HEK293 (cell line): ENCODE measurements around the gene EIF1.

Experiments used
- CTCF ChIA-PET: fragments of 350-600 bp; formaldehyde crosslinking; extraction: SDS; loops from one replicate; lab custom pipeline; 2021; ENCODE audit warnings: antibody characterized with exemption; lab: Yijun Ruan, JAX
- POLR2A ChIA-PET: fragments of 300-600 bp; formaldehyde crosslinking; extraction: SDS; loops from one replicate; lab custom pipeline; 2020; ENCODE audit warnings: antibody characterized with exemption, inconsistent platforms; lab: Yijun Ruan, JAX
- H3K27ac ChIP-seq: fragments of 200-500 bp; sonication (Bioruptor generic); 2 replicates; pipeline ENCODE4 v1.5.1; 2014; ENCODE audit warnings: low read depth, low read length, control low read depth, inconsistent platforms; ENCODE audit errors: extremely low read depth
- H3K36me3 ChIP-seq, 2 experiments: fragments of 200-500 bp in 1 of 2; sonication (Bioruptor generic) in 1 of 2; 1 replicate in 1 of 2; 2 replicates in 1 of 2; pipeline ENCODE4 v1.5.1; 2014 to 2017; ENCODE audit warnings: inconsistent platforms in 2 of 2, low read length in 2 of 2; ENCODE audit not compliant: control insufficient read depth in 2 of 2, insufficient read depth in 1 of 2
- H3K4me1 ChIP-seq: fragments of 200-500 bp; sonication (Bioruptor generic); 2 replicates; pipeline ENCODE4 v1.5.1; 2014; ENCODE audit warnings: mild to moderate bottlenecking, low read length, inconsistent platforms; ENCODE audit not compliant: control insufficient read depth, insufficient read depth
- H3K4me3 ChIP-seq: 2 replicates; pipeline ENCODE4 v1.5.1; 2011; ENCODE audit warnings: low read depth, mild to moderate bottlenecking, control low read depth, low read length, moderate library complexity
- H3K9me3 ChIP-seq: fragments of 200-500 bp; sonication (Bioruptor generic); 2 replicates; pipeline ENCODE4 v1.5.1; 2014; ENCODE audit warnings: low read depth, low read length, inconsistent platforms; ENCODE audit not compliant: control insufficient read depth, insufficient read depth
- GLIS1 ChIP-seq: fragments of 450-650 bp; formaldehyde crosslinking; IDR thresholded peaks from 2 replicates; pipeline ENCODE4 v1.5.1; 2016; ENCODE audit warnings: missing biosample characterization, missing genetic modification characterization
- HOXA7 ChIP-seq: sonication (generic); formaldehyde crosslinking; IDR thresholded peaks from 2 replicates; pipeline ENCODE4 v1.8.1; 2022; ENCODE audit warnings: missing genetic modification reagents, borderline replicate concordance
- IKZF3 ChIP-seq: fragments of 450-650 bp; IDR thresholded peaks from 2 replicates; pipeline ENCODE4 v1.5.0; 2018; ENCODE audit warnings: missing biosample characterization, mild to moderate bottlenecking, missing genetic modification characterization, moderate library complexity
- KLF7 ChIP-seq: fragments of 450-650 bp; formaldehyde crosslinking; IDR thresholded peaks from 2 replicates; pipeline ENCODE4 v1.5.1; 2016; ENCODE audit warnings: missing biosample characterization, missing genetic modification characterization, borderline replicate concordance
- MYNN ChIP-seq: fragments of 450-650 bp; formaldehyde crosslinking; IDR thresholded peaks from 2 replicates; pipeline ENCODE4 v1.5.1; 2016; ENCODE audit warnings: missing biosample characterization, missing genetic modification characterization, borderline replicate concordance
- RBAK ChIP-seq: fragments of 450-650 bp; formaldehyde crosslinking; IDR thresholded peaks from 2 replicates; pipeline ENCODE4 v1.5.1; 2016; ENCODE audit warnings: missing biosample characterization, missing genetic modification characterization
- TCF7L2 ChIP-seq: IDR thresholded peaks from 2 replicates; pipeline ENCODE4 v1.6.1; 2011; ENCODE audit warnings: low read depth, mild to moderate bottlenecking, inconsistent platforms, low read length, moderate library complexity, borderline replicate concordance
- TRIM28 ChIP-seq: IDR thresholded peaks from 2 replicates; pipeline ENCODE4 v1.6.1; 2011; ENCODE audit warnings: low read length, control low read depth, borderline replicate concordance
- ZFHX2 ChIP-seq: fragments of 450-650 bp; formaldehyde crosslinking; conservative IDR thresholded peaks from 2 replicates; pipeline ENCODE4 v1.5.1; 2016; ENCODE audit warnings: missing biosample characterization, missing genetic modification characterization
- ZFP41 ChIP-seq: fragments of 450-650 bp; formaldehyde crosslinking; IDR thresholded peaks from 2 replicates; pipeline ENCODE4 v1.5.1; 2016; ENCODE audit warnings: missing biosample characterization, missing genetic modification characterization, borderline replicate concordance
- ZNF121 ChIP-seq: fragments of 450-650 bp; formaldehyde crosslinking; IDR thresholded peaks from 2 replicates; pipeline ENCODE4 v1.5.1; 2016; ENCODE audit warnings: missing biosample characterization, missing genetic modification characterization
- ZNF132 ChIP-seq: fragments of 450-650 bp; formaldehyde crosslinking; IDR thresholded peaks from 2 replicates; pipeline ENCODE4 v1.5.1; 2017; ENCODE audit warnings: missing biosample characterization, missing genetic modification characterization, borderline replicate concordance
- ZNF211 ChIP-seq: fragments of 450-650 bp; formaldehyde crosslinking; IDR thresholded peaks from 2 replicates; pipeline ENCODE4 v1.5.1; 2016; ENCODE audit warnings: low read depth, missing biosample characterization, missing genetic modification characterization
- ZNF24 ChIP-seq: fragments of 450-650 bp; formaldehyde crosslinking; IDR thresholded peaks from 2 replicates; pipeline ENCODE4 v1.5.1; 2016; ENCODE audit warnings: missing biosample characterization, missing genetic modification characterization
- ZNF292 ChIP-seq: fragments of 450-650 bp; formaldehyde crosslinking; IDR thresholded peaks from 2 replicates; pipeline ENCODE4 v1.5.1; 2016; ENCODE audit warnings: low read depth, missing biosample characterization, missing genetic modification characterization, borderline replicate concordance
- ZNF341 ChIP-seq: fragments of 450-650 bp; formaldehyde crosslinking; IDR thresholded peaks from 2 replicates; pipeline ENCODE4; 2016; ENCODE audit warnings: low read depth, missing biosample characterization, missing genetic modification characterization
- ZNF433 ChIP-seq: fragments of 450-650 bp; formaldehyde crosslinking; IDR thresholded peaks from 2 replicates; pipeline ENCODE4 v1.5.1; 2016; ENCODE audit warnings: missing biosample characterization, missing genetic modification characterization, low read depth
- ZNF529 ChIP-seq: fragments of 450-650 bp; formaldehyde crosslinking; IDR thresholded peaks from 2 replicates; pipeline ENCODE4 v1.5.1; 2017; ENCODE audit warnings: missing genetic modification characterization, missing biosample characterization; ENCODE audit not compliant: insufficient replicate concordance
- ZNF610 ChIP-seq: fragments of 450-650 bp; formaldehyde crosslinking; IDR thresholded peaks from 2 replicates; pipeline ENCODE4 v1.5.1; 2016; ENCODE audit warnings: missing biosample characterization, missing genetic modification characterization, borderline replicate concordance
- ZNF654 ChIP-seq: fragments of 450-650 bp; formaldehyde crosslinking; IDR thresholded peaks from 2 replicates; pipeline ENCODE4 v1.5.1; 2016; ENCODE audit warnings: low read depth, missing biosample characterization, missing genetic modification characterization
- ZNF707 ChIP-seq: fragments of 450-650 bp; formaldehyde crosslinking; IDR thresholded peaks from 2 replicates; pipeline ENCODE4 v1.5.1; 2016; ENCODE audit warnings: missing biosample characterization, missing genetic modification characterization
- ZNF76 ChIP-seq: fragments of 450-650 bp; formaldehyde crosslinking; IDR thresholded peaks from 2 replicates; pipeline ENCODE4; 2016; ENCODE audit warnings: low read depth, missing biosample characterization, missing genetic modification characterization, borderline replicate concordance
- ZNF792 ChIP-seq: fragments of 450-650 bp; formaldehyde crosslinking; IDR thresholded peaks from 2 replicates; pipeline ENCODE4 v1.5.1; 2016; ENCODE audit warnings: missing biosample characterization, missing genetic modification characterization
- TF ChIP-seq, protein P1 (sequence below): fragments of 450-650 bp; formaldehyde crosslinking; IDR thresholded peaks from 2 replicates; pipeline ENCODE4 v1.5.1; 2016; ENCODE audit warnings: missing biosample characterization, missing genetic modification characterization
- TF ChIP-seq, protein P2 (sequence below): fragments of 450-650 bp; formaldehyde crosslinking; IDR thresholded peaks from 2 replicates; pipeline ENCODE4 v1.5.1; 2016; ENCODE audit warnings: missing biosample characterization, missing genetic modification characterization
- TF ChIP-seq, protein P3 (sequence below): fragments of 450-650 bp; IDR thresholded peaks from 2 replicates; pipeline ENCODE4 v1.5.1; 2018; ENCODE audit warnings: missing biosample characterization, missing genetic modification characterization

The EIF1 gene

DNA sequence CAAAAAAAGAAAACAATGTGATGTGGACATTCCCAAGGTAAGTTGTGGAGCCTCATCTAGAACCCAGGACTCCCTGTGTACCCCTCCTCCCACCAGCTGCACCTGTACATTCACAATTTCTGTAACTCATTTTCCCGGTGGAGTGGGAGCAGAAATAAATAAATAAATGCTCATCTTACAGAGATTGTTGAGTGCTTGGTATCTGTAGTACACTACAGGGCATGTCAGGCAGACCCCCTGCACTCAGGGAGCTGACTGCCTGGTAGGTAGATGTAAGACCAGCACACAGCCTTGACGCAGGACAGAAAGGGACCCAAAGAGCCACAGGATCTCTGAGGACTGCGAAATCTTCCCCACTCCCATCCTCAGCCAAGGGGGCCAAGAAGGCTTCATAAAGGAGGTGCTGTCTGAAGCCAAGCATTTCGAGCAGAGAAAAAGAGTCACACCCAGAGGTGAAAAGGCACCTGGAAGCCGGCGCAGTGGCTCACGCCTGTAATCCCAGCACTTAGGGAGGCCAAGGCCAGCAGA lies 6.5 kb downstream of the EIF1 start:
- TF ChIP-seq ZNF707 (tag by site-specific recombination), result no peak
- TF ChIP-seq KLF7 (tag by site-specific recombination), result no peak
- no peak for TF ChIP-seq ZNF610
- TF ChIP-seq TCF7L2, result no peak
- TF ChIP-seq ZNF132 (tag by site-specific recombination), result no peak
- TF ChIP-seq ZNF76, result no peak
- TF ChIP-seq, protein P1, sequence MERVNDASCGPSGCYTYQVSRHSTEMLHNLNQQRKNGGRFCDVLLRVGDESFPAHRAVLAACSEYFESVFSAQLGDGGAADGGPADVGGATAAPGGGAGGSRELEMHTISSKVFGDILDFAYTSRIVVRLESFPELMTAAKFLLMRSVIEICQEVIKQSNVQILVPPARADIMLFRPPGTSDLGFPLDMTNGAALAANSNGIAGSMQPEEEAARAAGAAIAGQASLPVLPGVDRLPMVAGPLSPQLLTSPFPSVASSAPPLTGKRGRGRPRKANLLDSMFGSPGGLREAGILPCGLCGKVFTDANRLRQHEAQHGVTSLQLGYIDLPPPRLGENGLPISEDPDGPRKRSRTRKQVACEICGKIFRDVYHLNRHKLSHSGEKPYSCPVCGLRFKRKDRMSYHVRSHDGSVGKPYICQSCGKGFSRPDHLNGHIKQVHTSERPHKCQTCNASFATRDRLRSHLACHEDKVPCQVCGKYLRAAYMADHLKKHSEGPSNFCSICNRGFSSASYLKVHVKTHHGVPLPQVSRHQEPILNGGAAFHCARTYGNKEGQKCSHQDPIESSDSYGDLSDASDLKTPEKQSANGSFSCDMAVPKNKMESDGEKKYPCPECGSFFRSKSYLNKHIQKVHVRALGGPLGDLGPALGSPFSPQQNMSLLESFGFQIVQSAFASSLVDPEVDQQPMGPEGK, result peak; percentile 10; the same call in 1 of the 2 replicates
- peak; percentile 72 for TF ChIP-seq GLIS1
- no peak for TF ChIP-seq RBAK
- TF ChIP-seq, protein P2, sequence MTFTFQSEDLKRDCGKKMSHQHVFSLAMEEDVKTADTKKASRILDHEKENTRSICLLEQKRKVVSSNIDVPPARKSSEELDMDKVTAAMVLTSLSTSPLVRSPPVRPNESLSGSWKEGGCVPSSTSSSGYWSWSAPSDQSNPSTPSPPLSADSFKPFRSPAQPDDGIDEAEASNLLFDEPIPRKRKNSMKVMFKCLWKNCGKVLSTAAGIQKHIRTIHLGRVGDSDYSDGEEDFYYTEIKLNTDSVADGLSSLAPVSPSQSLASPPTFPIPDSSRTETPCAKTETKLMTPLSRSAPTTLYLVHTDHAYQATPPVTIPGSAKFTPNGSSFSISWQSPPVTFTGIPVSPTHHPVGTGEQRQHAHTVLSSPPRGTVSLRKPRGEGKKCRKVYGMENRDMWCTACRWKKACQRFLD (tag by site-specific recombination), result no peak
- TF ChIP-seq HOXA7 (CRISPR knock-in tag), result no peak
- TF ChIP-seq ZNF341 (tag by site-specific recombination), result no peak
- TF ChIP-seq ZNF292 (tag by site-specific recombination), result no peak
- peak; percentile 54 for TF ChIP-seq ZFHX2 (tag by site-specific recombination)
- TF ChIP-seq IKZF3, result peak; percentile 74; the same call in 1 of the 2 replicates
- TF ChIP-seq ZNF121, result peak; percentile 92
- TF ChIP-seq, all 188 proteins: peak for 5
- ChIA-PET POLR2A (interaction anchor here (0.8 to 2.6 kb wide), 4 partner anchors 12 to 91 kb away, joined by 3 to 9 read pairs (median 7); partner anchors contain the start of gene JUP), CTCF (interaction anchor here (0.6 to 4.5 kb wide), 26 partner anchors 10 to 1075 kb away, joined by 3 to 103 read pairs (median 4); partner anchors contain the start of genes GAST and JUP)
- Histone ChIP-seq H3K9me3 (no peaks in the 10 kb centered on the region), H3K36me3 (peaks cover 22 to 50% of the 10 kb centered on the region in 2 experiments), H3K4me1 (peaks cover 3% of the 10 kb centered on the region; the same call in 1 of the 2 replicates), H3K27ac (no peak overlapping the region), H3K4me3 (no peak overlapping the region)

DNA sequence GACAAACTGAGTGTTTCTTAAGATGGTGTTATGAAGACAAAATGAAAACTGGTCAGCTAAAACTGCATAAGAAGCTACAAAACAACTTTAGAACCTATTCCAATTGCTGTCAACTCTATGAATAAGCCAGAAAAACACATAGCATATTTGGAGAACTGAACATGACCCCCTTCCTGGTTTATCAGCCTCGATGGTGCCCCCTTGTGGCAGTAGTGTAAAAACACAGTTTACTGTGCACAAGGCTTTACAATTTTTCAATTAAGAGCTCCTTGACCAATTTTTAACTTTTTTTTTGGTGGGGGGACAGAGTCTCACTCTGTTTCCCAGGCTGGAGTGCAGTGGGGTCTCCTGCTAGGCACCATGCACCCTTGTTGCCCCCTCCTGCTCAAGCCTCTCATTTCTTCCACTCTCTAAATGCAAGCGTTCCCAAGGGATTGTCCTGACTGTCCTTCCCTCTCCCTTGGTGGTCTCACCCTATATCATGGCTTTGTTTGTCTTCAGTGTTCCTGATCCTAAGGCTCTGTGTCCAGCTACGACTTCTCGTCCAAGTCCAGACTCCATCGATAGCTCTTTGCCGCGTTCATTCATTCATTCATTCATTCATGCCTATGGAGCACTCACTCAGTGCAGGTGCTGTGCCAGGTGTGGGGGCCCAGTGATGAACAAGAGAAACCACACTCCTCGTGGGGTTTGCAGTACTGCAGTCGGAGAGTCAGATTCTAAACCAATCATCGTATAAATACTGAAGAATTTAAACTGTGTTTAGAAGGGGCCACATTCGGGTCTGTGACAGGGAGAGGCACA lies 7.5 kb downstream of the EIF1 start:
- peaks cover 3% of the 10 kb centered on the region; the same call in 1 of the 2 replicates for H3K4me1 ChIP-seq
- CTCF ChIA-PET, result interaction anchor here (0.5 to 4.5 kb wide), 38 partner anchors 11 to 1485 kb away, joined by 3 to 103 read pairs (median 4); partner anchors contain the start of genes GAST and JUP
- H3K36me3 ChIP-seq, result peaks cover 18 to 40% of the 10 kb centered on the region in 2 experiments
- H3K9me3 ChIP-seq, result no peaks in the 10 kb centered on the region
- POLR2A ChIA-PET, result interaction anchor here (0.7 to 2.6 kb wide), 6 partner anchors 11 to 116 kb away, joined by 3 to 9 read pairs (median 6); partner anchors contain the start of genes HAP1, JUP and P3H4
- no peak overlapping the region for H3K27ac ChIP-seq
- H3K4me3 ChIP-seq, result no peak overlapping the region
- TF ChIP-seq, protein P1, result 0 out of 2 replicates have a peak, but pooled peaks have one; percentile 0
- TF ChIP-seq ZNF433 (tag by site-specific recombination), result no peak
- TF ChIP-seq ZNF24 (tag by site-specific recombination), result peak; percentile 94
- TF ChIP-seq TRIM28, result 0 out of 2 replicates have a peak, but pooled peaks have one; percentile 26
- TF ChIP-seq ZNF792 (tag by site-specific recombination), result no peak
- TF ChIP-seq ZNF211 (tag by site-specific recombination), result no peak
- no peak for TF ChIP-seq HOXA7 (CRISPR knock-in tag)
- TF ChIP-seq ZFP41 (tag by site-specific recombination), result no peak
- peak; percentile 87; the same call in 1 of the 2 replicates for TF ChIP-seq MYNN (tag by site-specific recombination)
- TF ChIP-seq ZNF529 (tag by site-specific recombination), result no peak
- TF ChIP-seq, protein P3, sequence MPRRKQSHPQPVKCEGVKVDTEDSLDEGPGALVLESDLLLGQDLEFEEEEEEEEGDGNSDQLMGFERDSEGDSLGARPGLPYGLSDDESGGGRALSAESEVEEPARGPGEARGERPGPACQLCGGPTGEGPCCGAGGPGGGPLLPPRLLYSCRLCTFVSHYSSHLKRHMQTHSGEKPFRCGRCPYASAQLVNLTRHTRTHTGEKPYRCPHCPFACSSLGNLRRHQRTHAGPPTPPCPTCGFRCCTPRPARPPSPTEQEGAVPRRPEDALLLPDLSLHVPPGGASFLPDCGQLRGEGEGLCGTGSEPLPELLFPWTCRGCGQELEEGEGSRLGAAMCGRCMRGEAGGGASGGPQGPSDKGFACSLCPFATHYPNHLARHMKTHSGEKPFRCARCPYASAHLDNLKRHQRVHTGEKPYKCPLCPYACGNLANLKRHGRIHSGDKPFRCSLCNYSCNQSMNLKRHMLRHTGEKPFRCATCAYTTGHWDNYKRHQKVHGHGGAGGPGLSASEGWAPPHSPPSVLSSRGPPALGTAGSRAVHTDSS (tag by site-specific recombination), result no peak
- TF ChIP-seq ZNF654 (tag by site-specific recombination), result peak; percentile 35; the same call in 1 of the 2 replicates
